IgD-negative memory B cell (primary cell): ENCODE results near the gene MDGA2. TPM values are rescaled to one million over a fixed set of nuclear protein-coding genes. Genes with fewer than 3 reads are reported as not detected.
"Not testable (repeated sequence)": the region's sequence is repeated elsewhere in the genome, so short reads cannot be mapped to it uniquely, and the experiment has no call there.

ENCODE experiments used
- H3K27ac Mint-ChIP-seq, 3 donors: one replicate each; pipeline ENCODE4 v1.8.0; 2020 to 2022; ENCODE audit warnings: mild to moderate bottlenecking in 3 of 3, mixed read lengths in 3 of 3, moderate library complexity in 1 of 3
- H3K27me3 Mint-ChIP-seq: one replicate; pipeline ENCODE4 v1.8.0; 2021; ENCODE audit warnings: mixed read lengths
- H3K36me3 Mint-ChIP-seq: one replicate; pipeline ENCODE4 v1.8.0; 2020; ENCODE audit warnings: mild to moderate bottlenecking, mixed read lengths
- H3K4me1 Mint-ChIP-seq, 3 donors: one replicate each; pipeline ENCODE4 v1.8.0; 2020 to 2022; ENCODE audit warnings: mixed read lengths in 3 of 3, mild to moderate bottlenecking in 1 of 3
- H3K4me3 Mint-ChIP-seq, 4 donors: one replicate each; pipeline ENCODE4 v1.8.0; 2020 to 2022; ENCODE audit warnings: mild to moderate bottlenecking in 4 of 4, mixed read lengths in 4 of 4, moderate library complexity in 3 of 4
- H3K9me3 Mint-ChIP-seq, 3 donors: one replicate each; pipeline ENCODE4 v1.8.0; 2020 to 2021; ENCODE audit warnings: mixed read lengths in 3 of 3, mild to moderate bottlenecking in 1 of 3
- polyA plus RNA-seq: library from polyadenylated mRNA; unstranded; fragments of 300-500 nt; fragmentation: Illumina TruSeq; gene quantifications from one replicate; pipeline ENCODE4 v1.2.3, GENCODE V29; 2021

The MDGA2 gene
- polyA plus RNA-seq, 1 donor from 2014 or later = not detected

DNA sequence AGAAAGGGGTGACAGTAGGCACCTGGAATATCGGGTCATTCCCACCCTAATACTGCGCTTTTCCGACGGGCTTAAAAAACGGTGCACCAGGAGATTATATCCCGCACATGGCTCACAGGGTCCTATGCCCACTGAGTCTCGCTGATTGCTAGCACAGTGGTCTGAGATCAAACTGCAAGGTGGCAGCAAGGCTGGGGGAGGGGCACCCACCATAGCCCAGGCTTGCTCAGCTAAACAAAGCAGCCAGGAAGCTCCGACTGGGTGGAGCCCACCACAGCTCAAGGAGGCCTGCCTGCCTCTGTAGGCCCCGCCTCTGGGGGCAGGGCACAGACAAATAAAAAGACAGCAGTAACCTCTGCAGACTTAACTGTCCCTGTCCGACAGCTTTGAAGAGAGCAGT lies 503.5 kb downstream of the MDGA2 start:
- H3K27me3 Mint-ChIP-seq, H3K36me3 Mint-ChIP-seq, H3K27ac Mint-ChIP-seq, H3K4me3 Mint-ChIP-seq, H3K9me3 Mint-ChIP-seq, H3K4me1 Mint-ChIP-seq: not testable (repeated sequence)

DNA sequence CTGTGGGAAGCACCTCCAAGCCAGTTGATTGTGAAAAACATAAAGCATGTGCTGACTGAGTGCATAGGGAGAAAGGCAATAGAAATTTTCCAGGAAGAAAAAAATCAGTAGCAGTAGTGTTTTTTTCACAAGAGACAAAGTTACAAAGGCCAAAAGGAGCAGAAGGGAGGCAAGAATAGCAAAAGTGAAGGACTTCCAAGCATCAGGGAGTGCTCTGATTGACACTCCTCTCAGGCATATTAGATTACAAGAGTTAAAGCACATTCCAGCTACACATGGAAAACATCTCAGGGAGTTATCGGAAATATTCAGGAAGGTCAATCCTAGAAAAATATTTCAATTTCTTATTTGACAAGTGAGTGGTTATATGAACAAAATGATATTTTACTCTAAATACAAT lies 508.0 kb downstream of the MDGA2 start:
- Mint-ChIP-seq H3K27ac (no peak overlapping the region), H3K4me3 (no peak overlapping the region), H3K9me3 (peaks cover 0 to 3% (median 0%) of the 10 kb centered on the region in 3 donors), H3K4me1 (no peaks in the 10 kb centered on the region), H3K27me3 (no peaks in the 10 kb centered on the region), H3K36me3 (no peaks in the 10 kb centered on the region)

DNA sequence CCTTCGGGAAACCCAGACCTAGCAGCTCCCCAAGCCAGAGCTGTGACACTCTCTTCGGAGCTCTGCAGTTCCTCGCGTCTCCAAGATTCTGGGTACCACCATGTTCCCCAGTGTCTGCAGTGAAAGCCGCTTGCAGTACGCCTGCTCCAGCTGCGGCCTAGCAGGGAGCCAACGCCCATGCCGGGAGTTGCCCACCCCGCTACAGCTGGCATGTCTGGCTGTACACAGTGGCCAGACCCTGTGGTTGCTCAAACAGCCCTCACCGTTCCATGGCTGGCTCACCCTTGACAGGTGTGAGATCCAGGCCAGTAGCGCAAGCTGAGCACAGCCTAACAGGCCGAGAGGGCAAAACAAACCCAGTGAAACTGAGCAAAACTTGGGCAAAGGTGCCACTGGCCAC lies 520.0 kb downstream of the MDGA2 start:
- no peaks in the 10 kb centered on the region for H3K36me3 Mint-ChIP-seq
- no peaks in the 10 kb centered on the region for H3K27me3 Mint-ChIP-seq
- peaks cover 0 to 6% (median 2%) of the 10 kb centered on the region in 3 donors for H3K9me3 Mint-ChIP-seq
- no peak overlapping the region for H3K4me3 Mint-ChIP-seq
- H3K4me1 Mint-ChIP-seq = peaks cover 0 to 1% (median 0%) of the 10 kb centered on the region in 3 donors
- H3K27ac Mint-ChIP-seq = no peak overlapping the region

DNA sequence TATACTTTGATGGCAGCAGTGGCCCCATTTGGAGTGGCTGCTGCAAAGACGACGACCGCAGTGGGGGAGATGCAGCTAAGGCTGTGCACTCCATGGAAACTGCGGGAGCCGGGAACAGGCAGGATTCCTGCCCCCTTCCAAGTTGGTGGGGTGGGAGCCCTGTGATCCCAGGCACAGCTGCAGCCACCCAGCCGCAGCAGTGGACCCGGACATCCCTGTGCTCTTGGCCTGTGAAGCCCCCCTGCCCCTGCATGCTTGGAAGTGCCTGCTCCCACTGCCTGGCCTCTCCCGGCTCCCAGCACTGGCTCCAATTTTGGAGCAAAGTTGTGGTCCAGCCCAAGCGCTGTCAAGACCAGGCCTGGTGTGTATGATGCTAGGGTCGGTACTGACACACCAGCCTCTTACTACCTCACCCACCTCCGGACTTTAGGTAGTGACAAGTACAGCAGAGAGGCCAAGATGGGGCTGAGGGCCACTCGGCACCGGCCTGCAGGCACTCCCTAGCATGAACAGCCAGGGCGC lies 521.1 kb downstream of the MDGA2 start:
- peaks cover 0 to 1% (median 0%) of the 10 kb centered on the region in 3 donors for H3K4me1 Mint-ChIP-seq

DNA sequence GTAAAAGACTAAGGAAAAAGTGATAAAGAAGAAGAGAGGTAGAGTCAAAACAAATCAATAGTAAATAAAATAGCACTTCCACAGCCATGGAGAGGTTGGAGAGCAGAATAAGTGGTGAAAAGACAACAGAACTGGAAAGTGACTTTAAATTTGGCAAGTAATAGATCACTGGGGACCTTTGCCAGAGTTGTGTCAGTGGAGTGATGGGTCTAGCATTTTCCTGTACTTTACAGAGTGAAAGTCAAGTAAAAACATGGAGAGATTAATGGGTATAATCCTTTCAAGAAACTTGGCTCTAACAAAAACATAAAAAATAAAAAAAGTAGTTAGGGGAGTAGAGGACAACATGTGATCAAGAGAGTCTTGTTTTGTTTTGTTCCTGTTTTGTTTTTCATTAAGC lies 521.7 kb downstream of the MDGA2 start:
- H3K9me3 Mint-ChIP-seq = peaks cover 0 to 6% (median 2%) of the 10 kb centered on the region in 3 donors
- H3K4me3 Mint-ChIP-seq = no peak overlapping the region
- no peaks in the 10 kb centered on the region for H3K27me3 Mint-ChIP-seq
- peaks cover 0 to 1% (median 0%) of the 10 kb centered on the region in 3 donors for H3K4me1 Mint-ChIP-seq
- H3K27ac Mint-ChIP-seq = no peak overlapping the region
- H3K36me3 Mint-ChIP-seq = no peaks in the 10 kb centered on the region

More for the DNA sequence above, 521.1 kb downstream of the MDGA2 start:
- no peak overlapping the region for H3K27ac Mint-ChIP-seq
- no peaks in the 10 kb centered on the region for H3K36me3 Mint-ChIP-seq
- no peaks in the 10 kb centered on the region for H3K27me3 Mint-ChIP-seq
- H3K9me3 Mint-ChIP-seq = peaks cover 0 to 6% (median 2%) of the 10 kb centered on the region in 3 donors
- H3K4me3 Mint-ChIP-seq = no peak overlapping the region

DNA sequence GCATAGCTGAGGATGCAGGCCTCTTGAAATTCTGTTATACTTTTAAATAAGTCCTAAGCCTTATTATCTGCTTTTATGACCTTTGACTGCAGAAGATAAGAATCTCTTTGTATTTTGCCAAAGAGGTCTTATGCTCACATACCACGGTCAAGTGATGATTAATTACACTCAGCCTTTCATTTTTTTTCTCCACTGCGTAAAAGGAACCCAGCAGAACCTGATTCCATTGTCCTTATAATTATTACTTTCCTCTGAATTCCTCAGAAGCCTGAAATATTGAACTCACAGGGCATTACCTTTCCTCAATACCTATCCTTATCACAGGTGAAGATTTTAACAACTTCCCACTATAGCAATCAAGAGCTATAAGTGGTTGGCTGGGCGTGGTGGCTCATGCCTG lies 525.1 kb downstream of the MDGA2 start:
- Mint-ChIP-seq H3K9me3 (peaks cover 0 to 5% (median 3%) of the 10 kb centered on the region in 3 donors), H3K27ac (no peak overlapping the region), H3K27me3 (no peaks in the 10 kb centered on the region), H3K4me3 (no peak overlapping the region), H3K4me1 (peaks cover 0 to 1% (median 0%) of the 10 kb centered on the region in 3 donors), H3K36me3 (no peaks in the 10 kb centered on the region)

DNA sequence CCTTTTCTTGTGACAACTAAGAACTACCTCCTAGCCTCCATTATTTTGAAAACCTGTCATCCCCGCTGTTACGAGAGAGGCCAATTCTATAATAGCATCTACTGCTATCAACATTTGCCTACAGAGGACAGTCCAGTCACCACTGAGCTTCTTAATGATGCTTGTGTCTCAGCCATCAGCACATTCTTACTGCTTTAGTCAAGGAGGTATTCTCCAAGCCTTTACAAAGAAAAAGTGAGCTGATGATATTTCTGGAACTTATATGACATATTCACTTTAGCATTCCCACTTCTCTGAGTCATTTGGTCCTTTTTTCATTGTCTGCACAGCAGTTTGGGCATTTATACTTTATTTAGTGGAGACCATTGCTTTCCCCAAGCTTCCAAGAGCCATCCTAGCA lies 526.1 kb downstream of the MDGA2 start:
- H3K27me3 Mint-ChIP-seq = no peaks in the 10 kb centered on the region
- no peaks in the 10 kb centered on the region for H3K36me3 Mint-ChIP-seq
- H3K9me3 Mint-ChIP-seq = peaks cover 0 to 5% (median 3%) of the 10 kb centered on the region in 3 donors
- no peaks in the 10 kb centered on the region for H3K4me1 Mint-ChIP-seq
- no peak overlapping the region for H3K27ac Mint-ChIP-seq
- H3K4me3 Mint-ChIP-seq = no peak overlapping the region

DNA sequence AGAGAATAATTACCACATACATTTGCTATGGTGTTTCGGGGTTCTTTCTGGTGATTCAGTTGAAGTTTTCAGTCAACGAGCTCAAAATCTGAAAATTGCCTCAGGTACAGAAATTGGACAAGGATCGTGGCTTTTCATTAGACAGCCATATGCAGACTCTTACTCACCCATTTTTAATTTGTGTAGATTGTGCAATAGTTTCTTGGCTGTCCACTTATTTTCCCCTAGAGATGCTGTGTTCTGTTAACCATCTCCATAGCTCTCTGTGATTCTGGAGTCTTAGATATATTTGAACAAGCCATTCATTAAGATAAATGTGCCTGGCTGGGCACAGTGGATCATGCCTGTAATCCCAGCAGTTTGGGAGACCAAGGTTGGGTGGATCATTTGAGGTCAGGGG lies 526.7 kb downstream of the MDGA2 start:
- H3K27me3 Mint-ChIP-seq = no peaks in the 10 kb centered on the region
- peaks cover 0 to 5% (median 3%) of the 10 kb centered on the region in 3 donors for H3K9me3 Mint-ChIP-seq
- H3K27ac Mint-ChIP-seq = no peak overlapping the region
- H3K36me3 Mint-ChIP-seq = no peaks in the 10 kb centered on the region
- no peaks in the 10 kb centered on the region for H3K4me1 Mint-ChIP-seq
- H3K4me3 Mint-ChIP-seq = no peak overlapping the region

DNA sequence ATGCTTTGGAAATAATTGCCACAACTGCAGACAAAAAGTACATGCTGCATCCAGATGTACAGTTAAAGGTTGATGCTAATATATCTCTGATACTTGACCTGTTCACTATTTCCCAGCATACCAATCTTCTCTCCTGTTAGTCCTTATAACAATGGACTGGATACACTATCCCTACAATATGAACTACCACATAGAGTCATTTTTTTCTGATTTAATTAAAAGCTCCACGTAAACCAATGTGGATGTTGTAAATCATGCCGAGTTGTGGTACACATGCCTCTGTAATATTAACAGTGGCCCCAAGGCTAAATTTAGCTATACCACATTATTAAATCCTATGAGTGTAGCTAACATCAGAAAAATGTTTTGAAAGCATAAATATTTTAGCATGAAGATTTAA lies 554.8 kb downstream of the MDGA2 start:
- no peak overlapping the region for H3K27ac Mint-ChIP-seq
- H3K4me1 Mint-ChIP-seq = no peaks in the 10 kb centered on the region
- no peaks in the 10 kb centered on the region for H3K27me3 Mint-ChIP-seq
- H3K36me3 Mint-ChIP-seq = no peaks in the 10 kb centered on the region
- peaks cover under 1 to 6% (median 3%) of the 10 kb centered on the region in 3 donors for H3K9me3 Mint-ChIP-seq
- H3K4me3 Mint-ChIP-seq = no peak overlapping the region

DNA sequence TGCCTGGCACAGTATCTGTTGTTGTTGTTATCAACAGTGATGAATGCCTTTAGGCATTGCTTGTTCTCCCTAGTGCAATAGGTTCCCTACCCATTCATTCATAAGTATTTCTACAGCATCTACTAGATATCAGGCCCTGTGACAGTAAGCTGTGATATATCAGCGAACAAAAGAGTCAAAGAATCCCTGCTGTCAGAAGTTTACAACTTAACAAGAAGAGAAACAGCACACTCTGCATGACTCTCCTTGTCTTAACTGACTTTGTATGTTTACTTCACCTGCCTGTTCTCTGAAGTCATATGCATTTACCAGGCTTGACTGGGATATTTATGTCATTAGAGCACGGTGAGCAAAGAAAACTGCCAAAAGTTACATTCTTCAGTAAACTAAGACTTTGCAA lies 571.6 kb downstream of the MDGA2 start:
- H3K27me3 Mint-ChIP-seq = no peaks in the 10 kb centered on the region
- H3K36me3 Mint-ChIP-seq = peaks cover 3% of the 10 kb centered on the region
- H3K9me3 Mint-ChIP-seq = peaks cover 0 to 2% (median 0%) of the 10 kb centered on the region in 3 donors
- no peaks in the 10 kb centered on the region for H3K4me1 Mint-ChIP-seq
- H3K27ac Mint-ChIP-seq = no peak overlapping the region
- no peak overlapping the region for H3K4me3 Mint-ChIP-seq

DNA sequence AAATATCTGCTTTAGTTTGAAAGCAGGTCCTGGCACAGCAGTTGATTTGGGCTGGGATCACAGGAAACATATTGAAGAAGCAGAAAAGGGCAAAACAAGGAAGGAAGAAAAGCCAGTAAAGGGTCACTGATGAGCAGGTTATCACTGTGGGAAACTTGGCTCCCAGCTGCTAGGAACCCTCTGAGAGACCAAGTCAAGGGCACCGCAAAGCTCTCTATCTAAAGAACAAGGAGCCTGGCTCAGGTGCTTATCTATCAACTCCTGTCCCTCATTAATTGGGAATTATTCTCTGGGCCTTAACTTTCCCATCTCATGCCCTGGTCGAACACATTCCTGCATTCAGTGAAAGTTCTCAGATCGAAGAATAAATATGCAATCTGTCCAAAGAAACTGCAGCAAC lies 572.9 kb downstream of the MDGA2 start:
- Mint-ChIP-seq H3K27ac (no peak overlapping the region), H3K9me3 (peaks cover 0 to 2% (median 0%) of the 10 kb centered on the region in 3 donors), H3K4me3 (no peak overlapping the region), H3K4me1 (no peaks in the 10 kb centered on the region), H3K36me3 (peaks cover 3% of the 10 kb centered on the region), H3K27me3 (no peaks in the 10 kb centered on the region)

DNA sequence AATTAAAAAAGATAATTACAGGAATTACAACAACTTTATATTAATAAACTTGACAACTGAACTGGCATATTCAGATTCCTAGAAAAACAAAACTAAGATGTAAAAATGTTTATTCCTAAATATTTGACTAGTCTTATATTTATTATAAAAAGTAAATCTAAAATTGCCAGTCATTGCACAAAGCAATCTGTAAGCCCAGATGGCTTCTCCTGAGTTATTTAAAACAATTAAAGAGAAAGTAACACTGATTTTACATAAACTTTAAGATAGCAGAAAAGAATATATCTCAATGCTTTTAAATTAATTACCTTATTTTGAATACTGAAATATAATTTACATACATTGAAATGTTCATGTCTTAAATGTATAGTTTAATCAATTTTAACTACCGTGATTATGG lies 589.7 kb downstream of the MDGA2 start:
- Mint-ChIP-seq H3K27ac (no peak overlapping the region), H3K4me3 (no peak overlapping the region), H3K27me3 (no peaks in the 10 kb centered on the region), H3K36me3 (no peaks in the 10 kb centered on the region), H3K4me1 (no peaks in the 10 kb centered on the region), H3K9me3 (peaks cover 0 to 3% (median 2%) of the 10 kb centered on the region in 3 donors)

DNA sequence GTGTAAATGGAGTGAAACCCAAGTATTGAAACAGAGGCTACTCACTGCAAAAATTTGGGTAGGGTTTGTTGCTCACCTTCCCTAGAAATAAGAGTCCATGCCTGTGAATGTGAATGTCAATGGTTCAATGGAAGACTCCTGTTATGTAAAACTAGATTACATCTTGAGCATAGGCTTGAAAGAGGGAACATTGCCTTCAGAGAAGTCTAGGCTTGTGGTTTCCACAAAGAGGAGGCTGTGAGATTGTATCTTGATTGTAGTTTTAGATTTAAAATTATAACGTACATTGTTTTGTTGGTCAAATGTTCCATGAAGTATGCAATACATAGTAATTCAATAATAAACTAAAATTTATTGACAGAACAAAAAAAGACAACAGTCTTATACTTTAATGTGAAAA lies 610.1 kb downstream of the MDGA2 start:
- no peak overlapping the region for H3K27ac Mint-ChIP-seq
- H3K4me3 Mint-ChIP-seq = no peak overlapping the region
- no peaks in the 10 kb centered on the region for H3K27me3 Mint-ChIP-seq
- H3K4me1 Mint-ChIP-seq = no peaks in the 10 kb centered on the region
- no peaks in the 10 kb centered on the region for H3K36me3 Mint-ChIP-seq
- peaks cover 0 to 5% (median 2%) of the 10 kb centered on the region in 3 donors for H3K9me3 Mint-ChIP-seq

DNA sequence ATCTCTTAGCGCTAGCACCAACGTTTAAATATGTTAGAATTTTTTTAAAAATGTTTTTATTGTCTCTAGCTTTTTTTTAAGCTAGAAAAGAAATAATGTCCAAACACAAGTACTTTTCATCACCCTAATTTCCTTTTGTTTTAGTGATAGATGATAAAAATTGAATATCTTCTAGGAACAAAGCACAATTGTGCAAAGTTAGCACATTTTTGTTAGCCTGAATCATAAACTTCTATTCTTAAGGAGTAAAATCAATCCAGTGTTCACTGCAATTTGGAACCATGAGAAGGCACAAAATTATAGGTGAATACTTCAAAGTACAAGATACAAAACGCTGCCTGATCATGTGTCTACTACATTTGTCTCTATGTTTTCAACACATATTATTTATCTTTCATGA lies 615.4 kb downstream of the MDGA2 start:
- H3K4me3 Mint-ChIP-seq = no peak overlapping the region
- H3K36me3 Mint-ChIP-seq = no peaks in the 10 kb centered on the region
- H3K27me3 Mint-ChIP-seq = no peaks in the 10 kb centered on the region
- H3K4me1 Mint-ChIP-seq = no peaks in the 10 kb centered on the region
- H3K27ac Mint-ChIP-seq = no peak overlapping the region
- no peaks in the 10 kb centered on the region for H3K9me3 Mint-ChIP-seq

DNA sequence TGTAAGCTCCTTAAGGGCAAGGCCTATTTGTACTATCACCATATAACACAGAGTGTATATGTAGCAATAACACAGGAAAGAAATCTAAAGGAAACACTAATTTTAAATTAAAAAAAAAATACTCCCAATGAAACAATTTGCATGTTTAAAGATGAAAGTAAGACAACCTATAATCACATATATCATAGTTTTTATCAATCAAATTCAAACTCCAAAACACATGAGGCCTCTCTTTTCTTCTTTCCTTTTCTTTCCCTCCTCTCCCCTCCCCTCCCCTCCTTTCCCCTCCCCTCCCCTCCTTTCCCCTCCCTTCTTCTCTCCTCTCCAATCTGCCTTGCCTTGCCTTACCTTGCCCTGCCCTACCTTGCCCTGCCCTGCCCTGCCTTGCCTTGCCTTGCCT lies 618.0 kb downstream of the MDGA2 start:
- Mint-ChIP-seq H3K36me3 (no peaks in the 10 kb centered on the region), H3K27me3 (no peaks in the 10 kb centered on the region), H3K9me3 (peaks cover 0 to 3% (median 0%) of the 10 kb centered on the region in 3 donors), H3K27ac (no peak overlapping the region), H3K4me1 (no peaks in the 10 kb centered on the region), H3K4me3 (no peak overlapping the region)

DNA sequence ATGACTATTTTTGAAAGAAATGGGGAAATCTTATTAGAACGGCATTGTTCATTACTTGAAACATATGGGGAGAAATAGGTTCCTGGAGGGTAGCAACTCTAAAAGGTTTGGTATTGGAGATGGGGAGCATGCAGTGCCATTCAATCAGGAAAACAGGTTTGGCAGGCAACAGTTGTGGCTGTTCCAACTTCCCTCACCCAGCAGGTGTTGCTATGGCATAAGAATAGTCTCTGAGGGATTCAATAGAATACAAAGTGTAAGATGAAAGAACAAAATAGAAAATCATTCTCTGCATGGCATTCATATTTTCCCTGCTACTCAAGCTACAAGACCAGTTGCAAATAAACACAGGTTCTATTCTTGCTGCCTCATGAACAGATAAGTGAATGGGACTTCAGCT lies 630.6 kb downstream of the MDGA2 start:
- H3K27me3 Mint-ChIP-seq = no peaks in the 10 kb centered on the region
- no peak overlapping the region for H3K27ac Mint-ChIP-seq
- no peak overlapping the region for H3K4me3 Mint-ChIP-seq
- peaks cover 0 to 1% (median 0%) of the 10 kb centered on the region in 3 donors for H3K4me1 Mint-ChIP-seq
- H3K36me3 Mint-ChIP-seq = no peaks in the 10 kb centered on the region
- peaks cover 0 to 5% (median 0%) of the 10 kb centered on the region in 3 donors for H3K9me3 Mint-ChIP-seq
